ENCODE measurements around the gene RWDD1.

- TF ChIP-seq, protein P1, sequence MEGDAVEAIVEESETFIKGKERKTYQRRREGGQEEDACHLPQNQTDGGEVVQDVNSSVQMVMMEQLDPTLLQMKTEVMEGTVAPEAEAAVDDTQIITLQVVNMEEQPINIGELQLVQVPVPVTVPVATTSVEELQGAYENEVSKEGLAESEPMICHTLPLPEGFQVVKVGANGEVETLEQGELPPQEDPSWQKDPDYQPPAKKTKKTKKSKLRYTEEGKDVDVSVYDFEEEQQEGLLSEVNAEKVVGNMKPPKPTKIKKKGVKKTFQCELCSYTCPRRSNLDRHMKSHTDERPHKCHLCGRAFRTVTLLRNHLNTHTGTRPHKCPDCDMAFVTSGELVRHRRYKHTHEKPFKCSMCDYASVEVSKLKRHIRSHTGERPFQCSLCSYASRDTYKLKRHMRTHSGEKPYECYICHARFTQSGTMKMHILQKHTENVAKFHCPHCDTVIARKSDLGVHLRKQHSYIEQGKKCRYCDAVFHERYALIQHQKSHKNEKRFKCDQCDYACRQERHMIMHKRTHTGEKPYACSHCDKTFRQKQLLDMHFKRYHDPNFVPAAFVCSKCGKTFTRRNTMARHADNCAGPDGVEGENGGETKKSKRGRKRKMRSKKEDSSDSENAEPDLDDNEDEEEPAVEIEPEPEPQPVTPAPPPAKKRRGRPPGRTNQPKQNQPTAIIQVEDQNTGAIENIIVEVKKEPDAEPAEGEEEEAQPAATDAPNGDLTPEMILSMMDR (conservative IDR thresholded peaks at IDR 0.05; ENCODE audit: low read length): no peak
- no peak for TF ChIP-seq EZH2phosphoT487 (IDR thresholded peaks at IDR 0.05; ENCODE audit: borderline replicate concordance, low read depth, low read length)
These were observed 25.7 kb upstream of the RWDD1 start, which contains the start of gene TRAPPC3L for GRCh38 chr6:116545651-116546050.

Measured in OCI-LY7 (cell line).